Hair follicular keratinocyte (primary cell): ENCODE measurements around the gene PHF19. TPM values are rescaled to one million over a fixed set of nuclear protein-coding genes. Genes with fewer than 3 reads are reported as not detected.

Source experiments
- total RNA-seq: library from RNA; depleted of rRNA; stranded (reverse); fragments of >200 nt; gene quantifications from 2 replicates; pipeline ENCODE4 v1.2.3, GENCODE V29; 2015

Gene PHF19
- 24.9 and 50.8 TPM in 2 replicates for total RNA-seq

GRCh38 chr9:120876842-120877240 lies at the start of gene PHF19:
PHF19 (minus strand) TSS chr9:120877188; CDS start chr9:120874741, 2,447 bp downstream.

GRCh38 chr9:120926397-120926928 lies 49.5 kb upstream of the PHF19 start, which contains the start of gene TRAF1:
TRAF1 (minus strand) TSS chr9:120926796; CDS start chr9:120926075, 721 bp downstream.

GRCh38 chr9:120842685-120843485 lies 34.1 kb downstream of the PHF19 start, which contains the start of gene PSMD5:
PSMD5 (minus strand) TSS chr9:120842922; CDS start chr9:120842909, 13 bp downstream.

Other genes starting within 250 kb of the PHF19 start
- 8.2 and 10.8 TPM in 2 replicates for gene MEGF9, start 162.7 kb downstream of the PHF19 start, total RNA-seq
- 18.8 and 26.6 TPM in 2 replicates for gene FBXW2, start 83.8 kb downstream of the PHF19 start, total RNA-seq
- gene PSMD5, start 34.3 kb downstream of the PHF19 start, total RNA-seq: 27.3 and 41.0 TPM in 2 replicates
- 0.38 and 1.4 TPM in 2 replicates for gene TRAF1, start 49.6 kb upstream of the PHF19 start, total RNA-seq
- gene C5, start 173.1 kb upstream of the PHF19 start, total RNA-seq: 0.62 and 0.68 TPM in 2 replicates
- gene CNTRL, start 197.8 kb upstream of the PHF19 start, total RNA-seq: 7.0 and 11.9 TPM in 2 replicates